Breast epithelium (tissue), 4 donors: ENCODE data around the gene HCFC1. TPM values are rescaled to one million over a fixed set of nuclear protein-coding genes. Genes with fewer than 3 reads are reported as not detected.

Experiments
- DNase-seq, 2 donors: peaks; one replicate each; pipeline ENCODE4 v3.0.0-alpha.2; 2019; ENCODE audit warnings: low spot score in 2 of 2
- H3K27ac ChIP-seq, 2 donors: fragments of 200-600 bp; sonication (generic) in 1 of 2; one replicate each; pipeline ENCODE4 v1.5.1; 2016 to 2019; ENCODE audit warnings: mild to moderate bottlenecking in 1 of 2
- H3K27me3 ChIP-seq, 2 donors: fragments of 200-600 bp; sonication (generic) in 1 of 2; one replicate each; pipeline versions ENCODE4 v1.5.1 to v1.6.0; 2017 to 2019; ENCODE audit warnings: control low read depth in 1 of 2, mild to moderate bottlenecking in 1 of 2
- H3K36me3 ChIP-seq: fragments of 200-600 bp; one replicate; pipeline ENCODE4 v1.5.1; 2019
- H3K4me1 ChIP-seq, 2 donors: fragments of 200-600 bp; sonication (generic); one replicate each; pipeline ENCODE4 v1.5.1; 2016 to 2019; ENCODE audit warnings: control low read depth in 1 of 2
- H3K4me3 ChIP-seq, 3 donors: fragments of 200-600 bp; sonication (generic); 1 replicate in 2 of 3; 2 replicates in 1 of 3; pipeline ENCODE4 v1.5.1; 2016 to 2019; ENCODE audit warnings: mild to moderate bottlenecking in 3 of 3, moderate library complexity in 2 of 3
- H3K9me3 ChIP-seq, 2 donors: fragments of 200-600 bp; sonication (generic) in 1 of 2; one replicate each; pipeline ENCODE4 v1.5.1; 2016 to 2019; ENCODE audit warnings: control low read depth in 1 of 2
- CTCF ChIP-seq, 3 donors: fragments of 450-650 bp; IDR thresholded peaks; one replicate each; pipeline ENCODE4 v1.5.1; 2016 to 2017; ENCODE audit warnings: antibody characterized with exemption in 3 of 3, mild to moderate bottlenecking in 3 of 3, moderate library complexity in 3 of 3
- POLR2A ChIP-seq: fragments of 450-650 bp; IDR thresholded peaks from one replicate; pipeline ENCODE4 v1.6.1; 2016; ENCODE audit warnings: antibody characterized with exemption, mild to moderate bottlenecking, moderate library complexity
- POLR2AphosphoS5 ChIP-seq, 3 donors: sonication (generic); formaldehyde crosslinking; IDR thresholded peaks; one replicate each; pipeline ENCODE4 v1.6.1; 2017; ENCODE audit warnings: antibody characterized with exemption in 3 of 3
- intact Hi-C: fragments of 100-400 bp; cut with DNase I; formaldehyde crosslinking; loops from one replicate; pipeline ENCODE4 v1.15.1; 2023; ENCODE audit warnings: low total_unique reads
- total RNA-seq, 3 donors: library from RNA; depleted of rRNA; stranded (reverse); fragments of >200 nt; gene quantifications; one replicate each; pipeline ENCODE4 v1.1.0, GENCODE V29; 2016

HCFC1 gene
- total RNA-seq, 3 donors from 2014 or later, result 20.2 to 23.0 (median 22.6) TPM

- Histone ChIP-seq H3K36me3 (no peaks in the 10 kb centered on the region), H3K27ac (no peak overlapping the region), H3K27me3 (peaks cover 0 to 81% of the 10 kb centered on the region in 2 donors), H3K4me3 (no peak overlapping the region), H3K4me1 (no peaks in the 10 kb centered on the region), H3K9me3 (no peaks in the 10 kb centered on the region)
- TF ChIP-seq POLR2AphosphoS5 (IDR thresholded peaks at IDR 0.05), result no peak
- TF ChIP-seq POLR2A, result no peak
- no peak for TF ChIP-seq CTCF (IDR thresholded peaks at IDR 0.05)
- DNase-seq, result no peak
- intact Hi-C loops, result no loop called here
Measured at GRCh38 chrX:153907456-153907855, 64.2 kb downstream of the HCFC1 start.

GRCh38 chrX:153906126-153906917, 65.3 kb downstream of the HCFC1 start:
- Histone ChIP-seq H3K27me3 (peaks cover 0 to 70% of the 10 kb centered on the region in 2 donors), H3K9me3 (no peaks in the 10 kb centered on the region), H3K27ac (no peak overlapping the region), H3K4me1 (no peaks in the 10 kb centered on the region), H3K36me3 (no peaks in the 10 kb centered on the region), H3K4me3 (no peak overlapping the region)
- DNase-seq, result no peak
- no peak for TF ChIP-seq POLR2AphosphoS5 (IDR thresholded peaks at IDR 0.05)
- TF ChIP-seq CTCF (IDR thresholded peaks at IDR 0.05), result no peak
- TF ChIP-seq POLR2A, result no peak
- intact Hi-C loops, result no loop called here

DNA sequence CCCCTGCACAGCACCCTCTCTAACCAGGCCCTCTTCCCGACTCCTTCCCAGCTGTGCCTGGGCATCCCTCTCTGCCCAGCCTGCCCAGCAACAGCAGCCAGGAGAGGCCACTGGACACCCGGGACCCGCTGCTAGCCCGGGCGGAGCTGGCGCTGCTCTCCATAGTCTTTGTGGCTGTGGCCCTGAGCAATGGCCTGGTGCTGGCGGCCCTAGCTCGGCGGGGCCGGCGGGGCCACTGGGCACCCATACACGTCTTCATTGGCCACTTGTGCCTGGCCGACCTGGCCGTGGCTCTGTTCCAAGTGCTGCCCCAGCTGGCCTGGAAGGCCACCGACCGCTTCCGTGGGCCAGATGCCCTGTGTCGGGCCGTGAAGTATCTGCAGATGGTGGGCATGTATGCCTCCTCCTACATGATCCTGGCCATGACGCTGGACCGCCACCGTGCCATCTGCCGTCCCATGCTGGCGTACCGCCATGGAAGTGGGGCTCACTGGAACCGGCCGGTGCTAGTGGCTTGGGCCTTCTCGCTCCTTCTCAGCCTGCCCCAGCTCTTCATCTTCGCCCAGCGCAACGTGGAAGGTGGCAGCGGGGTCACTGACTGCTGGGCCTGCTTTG, 66.0 kb downstream of the HCFC1 start:
- no peaks in the 10 kb centered on the region for H3K4me1 ChIP-seq
- peak overlapping the region in 2 of 3 donors; percentile 24 to 37 for H3K4me3 ChIP-seq
- no peak overlapping the region for H3K27ac ChIP-seq
- TF ChIP-seq POLR2AphosphoS5 (IDR thresholded peaks at IDR 0.05), result no peak
- no peak for TF ChIP-seq POLR2A
- TF ChIP-seq CTCF (IDR thresholded peaks at IDR 0.05), result no peak
- intact Hi-C loops, result no loop called here
- no peak for DNase-seq
- H3K36me3 ChIP-seq, result no peaks in the 10 kb centered on the region
- H3K9me3 ChIP-seq, result no peaks in the 10 kb centered on the region
- H3K27me3 ChIP-seq, result peaks cover 0 to 69% of the 10 kb centered on the region in 2 donors

DNA sequence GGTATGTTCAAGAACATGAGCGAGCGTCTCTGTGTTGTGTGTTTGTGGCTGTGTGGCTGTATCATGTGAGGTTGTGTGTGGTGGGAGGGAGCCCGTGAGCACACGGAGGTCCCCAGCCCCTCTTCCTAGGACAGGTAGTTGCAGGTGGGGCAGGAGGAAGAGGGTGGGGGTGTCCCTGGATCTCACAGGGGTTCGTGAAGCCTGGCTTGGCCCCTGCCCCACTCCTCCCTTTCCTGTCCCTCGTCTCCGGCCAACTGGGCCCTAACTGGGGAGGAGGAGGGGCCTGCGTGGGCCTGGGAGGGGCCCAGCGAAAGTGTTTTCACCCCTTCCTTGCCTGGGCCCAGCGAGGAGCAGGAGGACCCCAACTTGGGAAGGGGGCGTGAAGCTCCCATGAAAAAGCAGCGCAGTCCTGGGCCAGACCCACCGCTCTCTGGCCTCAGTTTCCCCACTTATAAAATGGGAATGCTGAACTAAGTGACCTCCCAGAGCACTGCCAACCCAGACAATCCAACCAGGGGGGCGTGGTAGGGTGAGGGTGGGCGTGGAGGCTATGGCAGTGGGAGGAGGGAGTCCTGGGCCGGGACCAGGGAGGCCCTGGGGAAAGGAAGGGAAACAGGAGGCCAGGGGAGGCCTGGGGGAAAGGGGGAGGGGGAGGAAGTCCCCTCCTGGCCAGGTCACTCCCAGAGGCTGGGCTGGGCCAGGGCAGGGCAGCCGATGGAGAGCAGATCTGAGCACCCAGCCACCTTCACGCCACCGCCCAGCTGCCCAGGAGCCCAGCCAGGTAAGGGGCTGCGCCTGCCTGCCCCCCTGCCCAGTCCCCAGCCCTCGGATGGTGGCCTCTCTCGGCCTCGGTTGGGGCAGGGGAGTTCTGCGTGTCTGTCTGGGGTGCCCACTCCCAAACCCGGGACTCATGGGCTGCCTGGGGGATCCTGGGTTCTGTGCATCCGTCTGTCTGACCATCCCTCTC, 67.3 kb downstream of the HCFC1 start, which contains the start of gene AVPR2:
Gene AVPR2 (plus strand): TSS at position 683 of the 967 bp plus-strand sequence. CDS start 473 bp downstream, outside the sequence.
- no peak for DNase-seq
- Histone ChIP-seq H3K36me3 (no peaks in the 10 kb centered on the region), H3K9me3 (no peaks in the 10 kb centered on the region), H3K27me3 (peaks cover 0 to 61% of the 10 kb centered on the region in 2 donors), H3K27ac (peak within 1 kb of the TSS in 1 of 2 donors; percentile 48), H3K4me3 (peak within 1 kb of the TSS; percentile 13 to 37 (median 24)), H3K4me1 (no peaks in the 10 kb centered on the region)
- TF ChIP-seq POLR2A, result no peak
- no peak for TF ChIP-seq POLR2AphosphoS5 (IDR thresholded peaks at IDR 0.05)
- TF ChIP-seq CTCF (IDR thresholded peaks at IDR 0.05), result no peak
- intact Hi-C loops, result no loop called here
